Frontal cortex (tissue), 4 donors: ENCODE results near the gene GALR3. TPM values are rescaled to one million over a fixed set of nuclear protein-coding genes. Genes with fewer than 3 reads are reported as not detected.

Source experiments
- DNase-seq, 2 donors: peaks; one replicate each; pipeline ENCODE4 v3.0.0; 2012; ENCODE audit warnings: low spot score in 2 of 2
- FAIRE-seq: peaks from 2 replicates; lab custom pipeline; 2012; peaks lifted over from hg19 to GRCh38; lab: Jason Lieb, UNC
- small RNA-seq: library from RNA; depleted of rRNA; stranded (forward); fragments of <200 nt; gene quantifications from one replicate; pipeline ENCODE3, GENCODE V24; 2014
- total RNA-seq: library from RNA; depleted of rRNA; stranded (reverse); fragments of >200 nt; gene quantifications from one replicate; pipeline ENCODE4 v1.2.3, GENCODE V29; 2014
- donor health status: control.
- donor health status: control.
- donor health status: control.

The GALR3 gene
- total RNA-seq, 1 donor from 2014 or later: not detected

- DNase-seq (no peak), FAIRE-seq (no peak)
Observed at GRCh38 chr22:37854946-37855345, 31.8 kb downstream of the GALR3 start.

- no peak for DNase-seq
- no peak for FAIRE-seq
Observed at GRCh38 chr22:37855462-37855861, 32.3 kb downstream of the GALR3 start.

DNA sequence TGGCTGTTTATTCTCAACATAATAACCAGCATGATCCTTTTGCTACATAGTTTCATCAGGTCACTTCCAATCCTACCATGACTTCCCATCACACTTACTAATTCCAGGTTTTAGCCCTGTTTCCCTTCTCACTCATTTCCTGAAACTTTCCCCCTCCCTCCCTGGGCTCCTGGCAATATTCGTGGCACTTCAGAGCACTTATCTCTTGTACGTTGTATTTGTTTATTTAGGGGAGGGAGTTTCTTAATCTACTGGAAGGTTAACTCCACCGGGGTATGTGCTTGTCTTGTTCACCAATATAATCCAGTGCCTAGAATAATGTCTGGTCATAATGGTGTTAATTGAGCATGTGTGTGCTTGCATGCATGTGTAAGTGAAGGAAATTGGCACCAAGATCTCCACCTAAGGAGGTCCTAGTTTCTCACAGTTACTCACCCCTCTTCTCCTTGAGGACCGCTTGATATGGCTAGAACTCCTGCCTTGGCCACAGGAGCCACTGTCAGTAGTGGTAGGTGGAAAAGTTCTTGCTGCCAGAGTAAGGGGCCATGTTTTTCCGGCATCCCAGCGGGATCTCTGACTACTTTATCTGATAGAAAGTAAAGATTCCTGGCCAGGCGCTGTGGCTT, 37.7 kb downstream of the GALR3 start:
- no peak for FAIRE-seq
- no peak for DNase-seq

DNA sequence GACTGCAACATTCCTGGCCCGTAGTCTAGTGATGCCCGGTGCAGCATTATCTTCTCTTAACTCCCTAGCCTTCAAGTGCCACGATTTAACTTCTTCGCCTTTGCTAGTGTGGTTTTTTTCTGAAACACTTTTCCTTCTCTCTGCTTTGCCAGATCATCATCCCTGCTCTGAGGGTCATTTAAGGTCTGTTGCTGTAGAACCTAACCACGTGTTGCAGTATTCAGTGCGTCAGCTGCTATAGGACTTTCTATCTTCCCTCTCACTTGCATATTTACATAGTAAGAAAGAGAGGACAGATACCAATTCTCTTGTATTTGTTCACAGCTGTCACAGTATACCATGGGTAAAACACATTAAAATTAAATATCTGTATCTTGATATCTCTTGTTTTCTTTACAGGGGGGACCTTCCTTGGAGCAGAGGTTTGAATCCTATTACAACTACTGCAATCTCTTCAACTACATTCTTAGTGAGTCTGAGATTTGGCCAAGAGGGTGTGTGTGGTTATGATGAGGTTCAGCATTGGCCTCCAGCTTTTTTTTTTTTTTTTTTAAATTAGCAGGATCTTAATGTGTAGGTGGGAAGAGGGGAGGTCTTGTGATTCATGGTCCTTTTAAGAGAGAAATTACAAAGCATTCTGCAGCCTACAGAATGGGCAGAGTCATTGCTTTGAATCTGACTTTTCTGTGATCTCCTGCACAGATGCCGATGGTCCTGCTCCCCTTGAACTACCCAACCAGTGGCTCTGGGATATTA, 39.6 kb downstream of the GALR3 start:
- no peak for FAIRE-seq
- no peak for DNase-seq

GRCh38 chr22:37865510-37865909, 42.3 kb downstream of the GALR3 start:
- FAIRE-seq: no peak

DNA sequence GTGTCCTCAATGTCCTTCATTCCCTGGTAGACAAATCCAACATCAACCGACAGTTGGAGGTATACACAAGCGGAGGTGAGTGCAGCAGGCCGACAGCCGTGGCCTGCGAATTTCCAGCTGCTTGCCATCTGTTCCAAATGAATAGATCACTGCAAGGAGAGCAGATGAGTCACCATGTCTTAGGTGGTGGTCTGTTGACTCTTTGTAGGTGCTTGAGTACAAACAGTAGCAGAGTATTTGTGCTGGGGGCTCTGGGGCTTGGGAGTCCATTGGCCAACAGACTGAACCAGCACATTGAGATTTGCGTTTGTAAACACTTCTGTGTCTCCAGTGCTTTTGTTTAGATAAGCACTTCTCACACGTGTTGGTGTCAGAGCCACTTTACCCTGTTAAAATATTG, 47.1 kb downstream of the GALR3 start:
- DNase-seq (no peak), FAIRE-seq (no peak)

More at GRCh38 chr22:37865510-37865909, 42.3 kb downstream of the GALR3 start:
- DNase-seq: no peak

Small RNA genes within 50 kb of the gene (small RNA-seq; reads per million reads assigned to genes)
- 0.46 reads per million, percentile 34 among the genes with 10 or more reads in this experiment for gene MIR659

Other genes with a start within 250 kb of the GALR3 start
- not detected for gene LGALS2, start 243.3 kb upstream of the GALR3 start, total RNA-seq
- gene GGA1, start 214.5 kb upstream of the GALR3 start, total RNA-seq: 34.2 TPM
- 0.82 TPM for gene SH3BP1, start 183.7 kb upstream of the GALR3 start, total RNA-seq
- gene PDXP, start 164.7 kb upstream of the GALR3 start, total RNA-seq: 44.0 TPM
- gene LGALS1, start 147.7 kb upstream of the GALR3 start, total RNA-seq: 101 TPM
- gene NOL12, start 137.0 kb upstream of the GALR3 start, total RNA-seq: 19.2 TPM
- 10.6 TPM for gene TRIOBP, start 126.3 kb upstream of the GALR3 start, total RNA-seq
- 8.6 TPM for gene GCAT, start 15.4 kb upstream of the GALR3 start, total RNA-seq
- 13.0 TPM for gene ANKRD54, start 21.0 kb downstream of the GALR3 start, total RNA-seq
- 695 TPM for gene EIF3L, start 26.0 kb downstream of the GALR3 start, total RNA-seq
- 25.7 TPM for gene MICALL1, start 82.9 kb downstream of the GALR3 start, total RNA-seq
- gene C22orf23, start 130.2 kb downstream of the GALR3 start, total RNA-seq: 1.2 TPM
- 26.9 TPM for gene POLR2F, start 130.3 kb downstream of the GALR3 start, total RNA-seq
- 1.6 TPM for gene SOX10, start 161.2 kb downstream of the GALR3 start, total RNA-seq
- 24.9 TPM for gene PICK1, start 234.0 kb downstream of the GALR3 start, total RNA-seq